ENCODE results near the gene MX2. TPM values are rescaled to one million over a fixed set of nuclear protein-coding genes. Genes with fewer than 3 reads are reported as not detected.
"Not testable (repeated sequence)": the region's sequence is repeated elsewhere in the genome, so short reads cannot be mapped to it uniquely, and the experiment has no call there.

Gene MX2
- total RNA-seq, 1 donor from 2014 or later, result 0.59 TPM

- DNase-seq (ENCODE audit: low read depth, low spot score), result no peak
These were observed 49.7 kb downstream of the MX2 start for GRCh38 chr21:41411449-41412089.

- DNase-seq (ENCODE audit: low read depth, low spot score), result not testable (repeated sequence)
These were observed 55.7 kb downstream of the MX2 start for GRCh38 chr21:41417505-41417904.

- no peak for DNase-seq (ENCODE audit: low read depth, low spot score)
These were observed 56.6 kb downstream of the MX2 start for GRCh38 chr21:41418393-41418792.

DNA sequence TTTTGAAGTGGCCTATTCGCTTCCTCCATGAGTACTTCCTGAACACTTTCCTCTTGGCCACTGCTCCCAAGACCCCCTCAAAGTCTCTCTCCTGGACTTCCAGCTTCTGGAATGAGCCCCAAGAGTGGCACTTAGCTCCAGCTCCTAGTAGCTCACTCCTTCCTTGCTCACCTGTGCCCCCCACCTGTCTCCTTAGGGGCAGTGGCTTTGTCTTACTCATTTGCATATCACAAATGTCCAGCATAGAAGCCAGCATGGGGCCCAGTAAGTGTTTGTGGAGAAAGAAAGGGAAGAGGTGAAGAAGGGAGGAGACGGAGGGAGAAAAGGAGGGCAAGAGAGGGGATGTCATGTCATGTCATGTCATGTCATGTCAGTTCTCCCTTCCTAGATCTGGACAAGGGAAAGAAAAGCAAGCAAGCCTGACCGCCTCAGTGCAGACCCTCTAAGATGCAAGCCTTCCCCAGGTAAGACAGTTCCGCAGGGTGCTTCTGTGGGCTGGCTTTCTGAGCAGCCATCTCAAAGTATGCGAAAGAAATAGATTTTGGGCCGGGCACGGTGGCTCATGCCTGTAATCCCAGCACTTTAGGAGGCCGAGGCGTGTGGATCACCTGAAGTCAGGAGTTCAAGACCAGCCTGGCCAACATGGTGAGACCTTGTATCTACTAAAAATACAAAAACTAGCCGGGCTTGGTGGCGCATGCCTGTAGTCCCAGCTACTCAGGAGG, 57.3 kb downstream of the MX2 start:
- DNase-seq (ENCODE audit: low read depth, low spot score), result no peak

DNA sequence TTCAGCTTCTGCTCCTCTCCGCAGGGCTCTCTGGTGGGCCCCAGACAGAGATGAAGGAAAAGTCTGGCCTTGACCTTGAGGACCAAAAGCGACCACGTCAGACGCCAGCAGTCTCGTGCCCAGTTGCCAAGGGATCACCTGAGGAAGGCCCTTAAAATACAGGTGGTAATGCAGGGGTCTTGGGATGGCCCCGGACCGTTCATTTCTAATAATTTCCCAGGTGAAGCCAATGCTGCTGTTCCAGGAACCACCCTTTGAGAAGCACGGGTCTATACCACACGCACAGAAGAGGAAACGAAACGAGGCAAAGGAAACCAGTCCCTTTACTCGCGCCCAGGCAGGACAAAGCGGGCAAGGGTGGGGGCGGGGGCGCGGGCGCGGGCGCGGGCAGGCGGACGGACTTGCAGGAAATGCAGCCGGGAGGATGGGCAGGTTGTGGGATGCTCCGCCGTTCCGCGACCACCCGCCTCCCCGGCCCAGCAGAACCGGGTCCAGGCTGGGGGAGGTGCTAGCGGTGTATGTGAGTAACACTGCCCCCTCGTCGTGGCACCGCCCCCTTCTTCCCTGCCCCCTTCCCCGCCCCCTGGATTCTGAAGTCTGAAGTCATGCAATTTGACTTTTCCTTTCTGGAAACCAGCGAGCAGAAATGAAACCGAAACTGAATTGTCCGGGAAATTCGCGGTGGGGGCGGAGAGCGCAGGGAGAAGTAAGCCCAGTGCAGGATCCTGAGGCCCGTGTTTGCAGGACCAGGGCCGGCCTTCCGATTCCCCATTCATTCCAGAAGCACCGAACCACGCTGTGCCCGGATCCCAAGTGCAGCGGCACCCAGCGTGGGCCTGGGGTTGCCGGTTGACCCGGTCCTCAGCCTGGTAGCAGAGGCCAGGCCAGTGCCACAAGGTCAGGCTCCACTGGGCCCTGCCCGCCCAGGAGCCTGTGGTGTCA, 58.4 kb downstream of the MX2 start:
- peak; percentile 64 for DNase-seq (ENCODE audit: low read depth, low spot score)

DNA sequence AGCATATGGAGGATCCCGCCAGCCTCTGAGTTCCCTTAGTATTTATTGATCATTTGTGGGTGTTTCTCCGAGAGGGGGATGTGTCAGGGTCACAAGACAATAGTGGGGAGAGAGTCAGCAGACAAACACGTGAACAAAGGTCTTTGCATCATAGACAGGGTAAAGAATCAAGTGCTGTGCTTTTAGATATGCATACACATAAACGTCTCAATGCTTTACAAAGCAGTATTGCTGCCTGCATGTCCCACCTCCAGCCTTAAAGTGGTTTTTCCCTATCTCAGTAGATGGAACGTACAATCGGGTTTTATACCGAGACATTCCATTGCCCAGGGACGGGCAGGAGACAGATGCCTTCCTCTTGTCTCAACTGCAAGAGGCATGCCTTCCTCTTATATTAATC, 59.2 kb downstream of the MX2 start:
- DNase-seq (ENCODE audit: low read depth, low spot score), result not testable (repeated sequence)

DNA sequence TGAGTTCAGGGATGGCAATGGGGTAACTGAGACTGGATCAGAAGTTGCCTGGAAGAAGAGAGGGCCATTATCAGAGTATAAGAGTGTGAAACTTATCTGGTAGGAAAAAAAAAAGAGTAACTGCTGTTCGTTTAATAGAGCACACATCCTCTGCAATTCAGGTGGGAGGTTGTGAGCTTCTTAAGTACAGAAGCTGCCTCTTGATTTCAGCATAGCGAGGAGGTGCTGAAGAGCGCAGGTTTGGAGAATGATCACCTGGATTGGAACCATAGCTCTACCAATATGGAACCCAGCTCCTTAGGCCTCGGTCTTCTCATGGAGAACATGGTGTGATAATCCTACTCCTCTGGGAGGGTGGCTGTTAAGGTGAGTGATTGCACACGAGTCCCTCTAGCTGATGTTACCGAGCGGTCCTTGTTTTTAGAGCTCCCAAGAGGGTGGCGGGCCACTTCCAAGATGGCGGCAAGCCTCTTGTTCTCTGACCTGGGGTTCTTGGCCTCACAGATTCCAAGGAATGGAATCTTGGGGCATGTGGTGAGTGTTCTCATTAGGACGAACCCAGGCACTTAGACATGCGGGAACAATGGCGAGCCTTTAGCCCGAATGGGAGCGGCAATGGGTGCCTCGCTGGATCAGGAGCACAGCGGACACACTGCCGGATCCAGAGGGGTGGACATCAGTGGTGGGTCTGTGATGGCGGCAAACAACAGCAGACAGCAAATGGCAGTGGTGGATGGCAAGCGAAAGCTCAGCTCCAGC, 60.9 kb downstream of the MX2 start:
- DNase-seq (ENCODE audit: low read depth, low spot score), result no peak

DNA sequence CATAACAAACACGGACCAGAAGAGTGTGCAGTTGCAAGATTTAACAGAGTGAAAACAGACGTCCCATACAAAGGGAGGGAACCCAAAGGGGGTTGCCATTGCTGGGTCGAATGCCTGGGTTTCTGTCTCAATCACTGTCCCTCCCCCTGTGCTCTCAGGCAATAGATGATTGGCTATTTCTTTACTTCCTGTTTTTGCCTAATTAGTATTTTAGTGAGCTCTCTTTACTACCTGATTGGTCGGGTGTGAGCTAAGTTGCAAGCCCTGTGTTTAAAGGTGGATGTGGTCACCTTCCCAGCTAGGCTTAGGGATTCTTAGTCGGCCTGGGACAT, 61.4 kb downstream of the MX2 start:
- DNase-seq (ENCODE audit: low read depth, low spot score), result not testable (repeated sequence)

DNA sequence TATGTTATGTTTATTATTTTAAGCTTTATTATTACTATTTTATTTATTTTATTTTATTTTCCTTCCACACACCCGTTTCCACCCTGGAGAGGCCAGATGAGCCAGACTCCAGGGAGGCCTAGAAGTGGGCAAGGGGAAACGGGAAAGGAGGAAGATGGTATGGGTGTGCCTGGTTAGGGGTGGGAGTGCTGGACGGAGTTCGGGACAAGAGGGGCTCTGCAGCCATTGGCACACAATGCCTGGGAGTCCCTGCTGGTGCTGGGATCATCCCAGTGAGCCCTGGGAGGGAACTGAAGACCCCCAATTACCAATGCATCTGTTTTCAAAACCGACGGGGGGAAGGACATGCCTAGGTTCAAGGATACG, 63.7 kb downstream of the MX2 start:
- DNase-seq (ENCODE audit: low read depth, low spot score), result no peak

- DNase-seq (ENCODE audit: low read depth, low spot score), result no peak
These were observed 64.3 kb downstream of the MX2 start, which contains the start of gene MX1 for GRCh38 chr21:41425954-41426675. TSS of gene MX1 (plus strand) at chr21:41426239. CDS start at chr21:41432071, 5,832 bp downstream.

DNA sequence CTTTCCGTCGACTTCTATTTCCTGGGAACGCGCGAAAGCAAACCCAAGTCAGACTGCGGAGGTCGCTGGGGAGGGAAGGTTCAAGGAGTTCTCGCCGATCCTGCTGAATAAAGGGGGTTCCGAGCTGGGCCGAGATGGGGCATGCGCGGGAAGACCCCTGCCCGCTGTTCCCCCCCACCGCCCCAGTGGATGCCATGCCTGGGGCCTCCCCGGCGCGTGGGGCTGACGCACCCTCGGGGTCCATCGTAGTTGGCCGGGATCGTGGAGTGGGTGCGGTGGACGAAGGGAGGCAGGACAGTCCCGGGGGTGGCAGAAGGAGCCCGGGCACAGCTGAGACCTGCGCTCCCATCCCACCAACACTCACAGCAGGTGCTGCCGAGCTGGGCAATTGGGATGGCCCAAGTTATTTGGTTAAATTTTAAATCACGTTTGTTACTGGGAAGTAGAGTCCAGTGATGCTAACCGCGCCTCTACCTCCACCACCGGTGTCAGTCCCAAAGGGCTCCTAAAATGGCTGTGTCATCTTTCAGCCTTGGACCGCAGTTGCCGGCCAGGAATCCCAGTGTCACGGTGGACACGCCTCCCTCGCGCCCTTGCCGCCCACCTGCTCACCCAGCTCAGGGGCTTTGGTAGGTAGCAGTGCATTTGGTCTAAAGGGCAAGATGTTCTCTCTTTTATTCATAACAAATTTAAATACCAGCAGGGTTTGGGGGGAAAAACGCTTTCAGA, 65.0 kb downstream of the MX2 start:
- no peak for DNase-seq (ENCODE audit: low read depth, low spot score)

DNA sequence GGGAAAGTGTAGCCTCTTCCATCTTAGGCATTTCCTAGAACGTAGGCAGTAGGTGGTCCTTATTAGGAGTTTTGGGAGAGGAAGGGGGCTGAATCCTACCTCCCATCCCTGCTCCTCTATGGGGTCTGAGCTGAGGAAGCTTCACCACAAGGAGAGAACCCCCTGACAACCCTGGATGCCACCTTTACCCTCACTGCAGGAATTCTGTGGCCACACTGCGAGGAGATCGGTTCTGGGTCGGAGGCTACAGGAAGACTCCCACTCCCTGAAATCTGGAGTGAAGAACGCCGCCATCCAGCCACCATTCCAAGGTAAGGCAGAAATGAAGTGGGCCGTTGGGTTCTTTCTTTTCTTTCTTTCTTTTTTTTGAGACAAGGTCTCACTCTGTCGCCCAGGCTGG, 65.7 kb downstream of the MX2 start:
- no peak for DNase-seq (ENCODE audit: low read depth, low spot score)

GRCh38 chr21:41428311-41428710, 66.5 kb downstream of the MX2 start:
- no peak for DNase-seq (ENCODE audit: low read depth, low spot score)

DNA sequence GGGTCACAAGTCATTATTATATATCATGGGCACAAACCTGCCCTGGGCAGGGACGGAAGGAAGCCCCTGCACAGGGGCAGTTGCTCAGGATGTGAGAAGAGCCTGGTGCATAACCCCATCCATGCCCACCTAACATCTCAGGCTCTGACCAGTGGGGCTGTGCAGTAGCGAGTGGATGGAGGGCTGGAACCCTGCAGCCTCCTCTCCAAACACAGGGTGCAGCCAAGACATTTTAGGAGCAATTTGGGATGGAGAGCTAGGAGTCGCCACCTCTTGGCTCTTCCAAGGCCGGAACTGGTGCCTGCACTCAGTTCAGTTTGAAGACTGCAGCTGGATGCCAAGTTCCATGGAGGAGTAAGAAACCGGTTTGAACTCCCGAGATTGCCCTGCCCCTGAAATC, 67.0 kb downstream of the MX2 start:
- DNase-seq (ENCODE audit: low read depth, low spot score), result no peak

DNA sequence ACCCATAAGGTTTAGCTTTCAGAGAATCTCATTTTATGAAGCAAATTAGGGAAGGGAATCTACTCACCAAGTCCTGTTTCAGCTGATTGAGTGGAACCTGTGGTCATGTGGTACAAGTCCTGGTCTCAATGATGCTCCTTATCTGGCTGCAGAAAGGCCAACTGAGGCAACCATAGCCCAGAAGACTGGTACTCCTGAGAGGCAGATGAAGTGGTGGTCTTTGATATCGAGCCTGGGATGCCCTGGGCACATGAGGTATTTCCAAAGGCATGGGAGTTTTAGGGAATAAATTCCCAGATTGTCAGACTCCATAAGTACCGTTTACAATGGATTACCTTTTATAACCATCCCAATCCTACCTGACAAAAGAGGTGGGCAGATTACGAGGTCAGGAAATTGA, 67.5 kb downstream of the MX2 start:
- DNase-seq (ENCODE audit: low read depth, low spot score), result no peak

- no peak for DNase-seq (ENCODE audit: low read depth, low spot score)
These were observed 68.2 kb downstream of the MX2 start for GRCh38 chr21:41429925-41430491.

DNA sequence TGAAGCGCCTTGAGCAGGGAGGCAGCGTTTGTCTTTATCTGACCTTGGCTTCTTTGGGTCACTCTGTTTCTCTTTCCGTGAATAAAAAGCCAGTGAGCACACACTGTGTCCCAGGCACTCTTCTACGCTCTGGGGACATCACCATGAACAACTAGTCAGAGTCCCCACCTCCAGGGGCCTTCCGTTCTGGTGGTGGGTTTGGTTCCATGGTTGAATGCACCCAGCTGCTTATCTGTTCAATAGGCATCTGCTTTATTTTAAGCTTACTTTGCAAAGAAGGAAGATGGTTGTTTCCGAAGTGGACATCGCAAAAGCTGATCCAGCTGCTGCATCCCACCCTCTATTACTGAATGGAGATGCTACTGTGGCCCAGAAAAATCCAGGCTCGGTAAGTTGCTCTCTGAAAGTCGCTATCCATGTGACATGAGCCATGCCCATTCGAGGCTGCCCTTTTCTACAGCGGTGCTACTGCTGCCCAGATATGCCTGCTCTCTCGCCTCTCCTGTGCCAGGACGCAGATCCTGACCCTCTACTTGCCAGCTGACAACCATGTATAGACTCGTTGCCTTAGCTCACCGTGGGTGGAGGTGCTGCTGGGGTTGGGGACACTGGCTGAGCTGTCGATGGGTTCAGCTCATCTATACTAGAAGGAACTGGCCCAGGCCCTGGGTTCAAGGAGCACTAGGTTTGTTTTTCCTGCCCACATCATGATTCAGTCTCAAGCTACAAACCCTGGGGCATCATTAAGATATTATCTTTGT, 70.1 kb downstream of the MX2 start:
- no peak for DNase-seq (ENCODE audit: low read depth, low spot score)

GRCh38 chr21:41432562-41433460, 71.0 kb downstream of the MX2 start:
- no peak for DNase-seq (ENCODE audit: low read depth, low spot score)
